ENCODE results near the gene CFAP68. TPM values are rescaled to one million over a fixed set of nuclear protein-coding genes. Genes with fewer than 3 reads are reported as not detected.

Gene CFAP68
- total and polyA plus RNA-seq, 2 of the 13 experiments (the other 11 are each of a cell fraction or from before 2014, with no cell fraction given): 22.2 to 25.6 TPM

DNA sequence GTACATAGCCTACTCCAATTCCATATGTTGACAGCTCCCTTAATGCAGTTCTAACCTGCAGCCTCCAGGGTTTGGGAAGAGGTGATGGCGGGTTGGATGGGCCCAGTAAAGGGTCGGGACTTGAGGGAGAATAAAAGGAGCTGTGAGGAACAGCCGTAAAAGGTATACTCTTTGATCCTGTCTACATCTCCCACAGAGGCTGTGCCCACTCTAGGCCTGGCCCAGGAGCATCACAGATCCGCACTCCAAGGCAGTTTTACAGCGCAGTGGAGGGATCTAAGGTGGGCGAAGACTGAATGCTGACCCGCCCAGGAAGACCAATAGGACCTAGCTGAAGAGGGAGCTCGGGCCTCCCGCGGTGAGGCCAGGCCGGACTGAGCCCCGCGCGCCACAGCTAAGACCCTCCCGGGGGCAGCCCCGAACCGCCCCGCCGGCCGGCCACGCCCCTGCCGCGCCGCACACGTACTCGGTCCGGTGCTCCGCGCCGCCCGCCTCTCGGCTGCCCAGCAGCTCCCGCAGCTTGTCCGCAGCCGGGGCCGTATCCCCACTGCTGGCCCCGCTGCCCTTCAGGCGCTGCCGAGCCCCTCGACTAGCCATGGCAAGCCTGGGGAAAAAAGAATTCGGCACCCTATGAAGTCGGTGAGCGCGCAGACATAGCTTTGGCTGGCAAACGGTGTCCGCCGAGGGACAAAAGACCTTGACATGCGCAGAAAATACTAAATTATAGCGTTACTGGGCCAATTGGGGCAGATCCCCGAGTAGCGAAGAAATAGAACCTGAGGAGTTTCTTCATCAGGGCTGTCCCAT, 8.3 kb upstream of the CFAP68 start, which contains the start of gene ALG9 (continued):
- TF ChIP-seq ZNF33B (CRISPR knock-in tag; IDR thresholded peaks at IDR 0.05) (no peak), HOXD1 (CRISPR knock-in tag; IDR thresholded peaks at IDR 0.05) (no peak), ZNF383 (CRISPR knock-in tag; IDR thresholded peaks at IDR 0.05; ENCODE audit: borderline replicate concordance) (no peak), NFYB (CRISPR knock-in tag; IDR thresholded peaks at IDR 0.05) (0 out of 2 replicates have a peak, but pooled peaks have one; percentile 19), TMF1 (CRISPR knock-in tag; IDR thresholded peaks at IDR 0.05; ENCODE audit: low read depth) (peak; percentile 80; the same call in 1 of the 2 replicates), TSC22D2 (CRISPR knock-in tag; IDR thresholded peaks at IDR 0.05; ENCODE audit: borderline replicate concordance) (no peak), RBM22 (optimal IDR thresholded peaks at IDR 0.05; ENCODE audit: low read length) (peak; percentile 15), ZNF776 (CRISPR knock-in tag; IDR thresholded peaks at IDR 0.05) (peak; percentile 65; the same call in 1 of the 2 replicates), ZNF432 (CRISPR knock-in tag; IDR thresholded peaks at IDR 0.05; ENCODE audit: borderline replicate concordance) (no peak), ZSCAN12 (CRISPR knock-in tag; IDR thresholded peaks at IDR 0.05) (0 out of 2 replicates have a peak, but pooled peaks have one; percentile 12), ZNF790 (CRISPR knock-in tag; IDR thresholded peaks at IDR 0.05; ENCODE audit: borderline replicate concordance) (no peak; the same call in 1 of the 2 replicates), MXD4 (CRISPR knock-in tag; IDR thresholded peaks at IDR 0.05) (peak; percentile 69; the same call in 1 of the 2 replicates), SKI (IDR thresholded peaks at IDR 0.05; ENCODE audit: partially characterized antibody) (peak; percentile 70), MYC (CRISPR knock-in tag; IDR thresholded peaks at IDR 0.05; ENCODE audit: borderline replicate concordance) (peak; percentile 72)
- TF ChIP-seq, protein P1, sequence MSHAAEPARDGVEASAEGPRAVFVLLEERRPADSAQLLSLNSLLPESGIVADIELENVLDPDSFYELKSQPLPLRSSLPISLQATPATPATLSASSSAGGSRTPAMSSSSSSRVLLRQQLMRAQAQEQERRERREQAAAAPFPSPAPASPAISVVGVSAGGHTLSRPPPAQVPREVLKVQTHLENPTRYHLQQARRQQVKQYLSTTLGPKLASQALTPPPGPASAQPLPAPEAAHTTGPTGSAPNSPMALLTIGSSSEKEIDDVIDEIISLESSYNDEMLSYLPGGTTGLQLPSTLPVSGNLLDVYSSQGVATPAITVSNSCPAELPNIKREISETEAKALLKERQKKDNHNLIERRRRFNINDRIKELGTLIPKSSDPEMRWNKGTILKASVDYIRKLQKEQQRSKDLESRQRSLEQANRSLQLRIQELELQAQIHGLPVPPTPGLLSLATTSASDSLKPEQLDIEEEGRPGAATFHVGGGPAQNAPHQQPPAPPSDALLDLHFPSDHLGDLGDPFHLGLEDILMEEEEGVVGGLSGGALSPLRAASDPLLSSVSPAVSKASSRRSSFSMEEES (CRISPR knock-in tag; IDR thresholded peaks at IDR 0.05): no peak
- TF ChIP-seq, protein P2, sequence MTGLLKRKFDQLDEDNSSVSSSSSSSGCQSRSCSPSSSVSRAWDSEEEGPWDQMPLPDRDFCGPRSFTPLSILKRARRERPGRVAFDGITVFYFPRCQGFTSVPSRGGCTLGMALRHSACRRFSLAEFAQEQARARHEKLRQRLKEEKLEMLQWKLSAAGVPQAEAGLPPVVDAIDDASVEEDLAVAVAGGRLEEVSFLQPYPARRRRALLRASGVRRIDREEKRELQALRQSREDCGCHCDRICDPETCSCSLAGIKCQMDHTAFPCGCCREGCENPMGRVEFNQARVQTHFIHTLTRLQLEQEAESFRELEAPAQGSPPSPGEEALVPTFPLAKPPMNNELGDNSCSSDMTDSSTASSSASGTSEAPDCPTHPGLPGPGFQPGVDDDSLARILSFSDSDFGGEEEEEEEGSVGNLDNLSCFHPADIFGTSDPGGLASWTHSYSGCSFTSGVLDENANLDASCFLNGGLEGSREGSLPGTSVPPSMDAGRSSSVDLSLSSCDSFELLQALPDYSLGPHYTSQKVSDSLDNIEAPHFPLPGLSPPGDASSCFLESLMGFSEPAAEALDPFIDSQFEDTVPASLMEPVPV (CRISPR knock-in tag; IDR thresholded peaks at IDR 0.05): peak; percentile 82; the same call in 1 of the 2 replicates
- TF ChIP-seq, protein P3, sequence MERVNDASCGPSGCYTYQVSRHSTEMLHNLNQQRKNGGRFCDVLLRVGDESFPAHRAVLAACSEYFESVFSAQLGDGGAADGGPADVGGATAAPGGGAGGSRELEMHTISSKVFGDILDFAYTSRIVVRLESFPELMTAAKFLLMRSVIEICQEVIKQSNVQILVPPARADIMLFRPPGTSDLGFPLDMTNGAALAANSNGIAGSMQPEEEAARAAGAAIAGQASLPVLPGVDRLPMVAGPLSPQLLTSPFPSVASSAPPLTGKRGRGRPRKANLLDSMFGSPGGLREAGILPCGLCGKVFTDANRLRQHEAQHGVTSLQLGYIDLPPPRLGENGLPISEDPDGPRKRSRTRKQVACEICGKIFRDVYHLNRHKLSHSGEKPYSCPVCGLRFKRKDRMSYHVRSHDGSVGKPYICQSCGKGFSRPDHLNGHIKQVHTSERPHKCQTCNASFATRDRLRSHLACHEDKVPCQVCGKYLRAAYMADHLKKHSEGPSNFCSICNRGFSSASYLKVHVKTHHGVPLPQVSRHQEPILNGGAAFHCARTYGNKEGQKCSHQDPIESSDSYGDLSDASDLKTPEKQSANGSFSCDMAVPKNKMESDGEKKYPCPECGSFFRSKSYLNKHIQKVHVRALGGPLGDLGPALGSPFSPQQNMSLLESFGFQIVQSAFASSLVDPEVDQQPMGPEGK (CRISPR knock-in tag; IDR thresholded peaks at IDR 0.05): no peak
- TF ChIP-seq, protein P4, sequence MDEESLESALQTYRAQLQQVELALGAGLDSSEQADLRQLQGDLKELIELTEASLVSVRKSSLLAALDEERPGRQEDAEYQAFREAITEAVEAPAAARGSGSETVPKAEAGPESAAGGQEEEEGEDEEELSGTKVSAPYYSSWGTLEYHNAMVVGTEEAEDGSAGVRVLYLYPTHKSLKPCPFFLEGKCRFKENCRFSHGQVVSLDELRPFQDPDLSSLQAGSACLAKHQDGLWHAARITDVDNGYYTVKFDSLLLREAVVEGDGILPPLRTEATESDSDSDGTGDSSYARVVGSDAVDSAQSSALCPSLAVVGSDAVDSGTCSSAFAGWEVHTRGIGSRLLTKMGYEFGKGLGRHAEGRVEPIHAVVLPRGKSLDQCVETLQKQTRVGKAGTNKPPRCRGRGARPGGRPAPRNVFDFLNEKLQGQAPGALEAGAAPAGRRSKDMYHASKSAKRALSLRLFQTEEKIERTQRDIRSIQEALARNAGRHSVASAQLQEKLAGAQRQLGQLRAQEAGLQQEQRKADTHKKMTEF (CRISPR knock-in tag; IDR thresholded peaks at IDR 0.05): no peak; the same call in 1 of the 2 replicates
- TF ChIP-seq, protein P5, sequence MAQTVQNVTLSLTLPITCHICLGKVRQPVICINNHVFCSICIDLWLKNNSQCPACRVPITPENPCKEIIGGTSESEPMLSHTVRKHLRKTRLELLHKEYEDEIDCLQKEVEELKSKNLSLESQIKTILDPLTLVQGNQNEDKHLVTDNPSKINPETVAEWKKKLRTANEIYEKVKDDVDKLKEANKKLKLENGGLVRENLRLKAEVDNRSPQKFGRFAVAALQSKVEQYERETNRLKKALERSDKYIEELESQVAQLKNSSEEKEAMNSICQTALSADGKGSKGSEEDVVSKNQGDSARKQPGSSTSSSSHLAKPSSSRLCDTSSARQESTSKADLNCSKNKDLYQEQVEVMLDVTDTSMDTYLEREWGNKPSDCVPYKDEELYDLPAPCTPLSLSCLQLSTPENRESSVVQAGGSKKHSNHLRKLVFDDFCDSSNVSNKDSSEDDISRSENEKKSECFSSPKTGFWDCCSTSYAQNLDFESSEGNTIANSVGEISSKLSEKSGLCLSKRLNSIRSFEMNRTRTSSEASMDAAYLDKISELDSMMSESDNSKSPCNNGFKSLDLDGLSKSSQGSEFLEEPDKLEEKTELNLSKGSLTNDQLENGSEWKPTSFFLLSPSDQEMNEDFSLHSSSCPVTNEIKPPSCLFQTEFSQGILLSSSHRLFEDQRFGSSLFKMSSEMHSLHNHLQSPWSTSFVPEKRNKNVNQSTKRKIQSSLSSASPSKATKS (CRISPR knock-in tag; IDR thresholded peaks at IDR 0.05): no peak
